Rectal smooth muscle tissue (tissue), 1 donor: Measurements from ENCODE around the gene ZBTB20.

Source experiments
- H3K27ac ChIP-seq: one replicate; pipeline ENCODE4 v1.7.0; 2013; ENCODE audit warnings: low read depth, low read length, inconsistent platforms
- H3K27me3 ChIP-seq: one replicate; pipeline ENCODE4 v1.7.0; 2013; ENCODE audit warnings: low read length; ENCODE audit not compliant: control insufficient read depth, insufficient read depth
- H3K36me3 ChIP-seq: one replicate; pipeline ENCODE4 v1.7.0; 2013; ENCODE audit warnings: low read length; ENCODE audit not compliant: control insufficient read depth, insufficient read depth
- H3K4me1 ChIP-seq: one replicate; pipeline ENCODE4 v1.7.0; 2013; ENCODE audit warnings: low read length; ENCODE audit not compliant: control insufficient read depth, insufficient read depth
- H3K4me3 ChIP-seq: one replicate; pipeline ENCODE4 v1.7.0; 2013; ENCODE audit warnings: low read length
- H3K9ac ChIP-seq: one replicate; pipeline ENCODE4 v1.7.0; 2013; ENCODE audit warnings: low read length

ZBTB20 gene

DNA sequence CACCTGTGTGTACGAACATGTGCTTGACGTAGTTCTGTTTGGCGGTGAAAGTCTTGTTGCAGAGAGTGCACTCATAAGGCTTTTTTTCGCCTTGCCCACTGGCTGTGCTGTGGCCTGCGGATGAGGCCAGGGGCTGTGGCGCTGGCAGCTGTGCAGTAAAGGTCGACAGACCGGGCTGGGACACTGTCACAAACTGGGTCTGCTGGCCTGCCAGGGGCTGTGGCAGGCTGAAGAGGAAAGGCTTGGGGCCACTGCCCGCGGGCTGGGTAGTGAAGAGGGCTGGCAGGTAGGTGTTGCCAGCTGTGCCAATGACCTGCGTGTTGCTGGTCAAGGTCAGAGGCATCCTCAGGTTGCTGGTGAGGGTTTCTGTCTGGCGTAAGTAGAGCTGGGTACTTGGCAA, 796.8 kb downstream of the ZBTB20 start:
- H3K9ac ChIP-seq, result no peak overlapping the region
- H3K4me1 ChIP-seq, result no peaks in the 10 kb centered on the region
- no peak overlapping the region for H3K27ac ChIP-seq
- no peak overlapping the region for H3K4me3 ChIP-seq
- no peaks in the 10 kb centered on the region for H3K27me3 ChIP-seq
- H3K36me3 ChIP-seq, result peaks cover 15% of the 10 kb centered on the region

DNA sequence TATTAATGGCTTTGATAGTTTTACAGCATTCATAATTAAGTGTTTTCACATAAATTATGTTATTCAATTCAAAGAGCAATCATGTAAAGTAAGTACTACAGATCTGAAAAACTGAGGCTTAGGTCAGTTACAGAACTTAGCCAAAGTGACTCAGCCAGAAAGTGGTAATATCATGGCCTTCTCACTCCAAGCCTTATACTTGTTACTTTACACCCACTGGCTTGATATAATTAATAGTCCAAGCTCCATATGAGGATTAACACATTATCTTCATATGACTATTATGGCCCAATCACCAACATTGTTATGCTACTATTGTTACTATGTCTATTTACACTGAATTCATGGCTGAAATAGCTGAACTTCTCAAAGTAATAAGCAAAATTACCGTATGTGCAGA, 802.6 kb downstream of the ZBTB20 start:
- Histone ChIP-seq H3K36me3 (peaks cover 2% of the 10 kb centered on the region), H3K27ac (no peak overlapping the region), H3K4me1 (no peaks in the 10 kb centered on the region), H3K4me3 (no peak overlapping the region), H3K9ac (no peak overlapping the region), H3K27me3 (no peaks in the 10 kb centered on the region)

DNA sequence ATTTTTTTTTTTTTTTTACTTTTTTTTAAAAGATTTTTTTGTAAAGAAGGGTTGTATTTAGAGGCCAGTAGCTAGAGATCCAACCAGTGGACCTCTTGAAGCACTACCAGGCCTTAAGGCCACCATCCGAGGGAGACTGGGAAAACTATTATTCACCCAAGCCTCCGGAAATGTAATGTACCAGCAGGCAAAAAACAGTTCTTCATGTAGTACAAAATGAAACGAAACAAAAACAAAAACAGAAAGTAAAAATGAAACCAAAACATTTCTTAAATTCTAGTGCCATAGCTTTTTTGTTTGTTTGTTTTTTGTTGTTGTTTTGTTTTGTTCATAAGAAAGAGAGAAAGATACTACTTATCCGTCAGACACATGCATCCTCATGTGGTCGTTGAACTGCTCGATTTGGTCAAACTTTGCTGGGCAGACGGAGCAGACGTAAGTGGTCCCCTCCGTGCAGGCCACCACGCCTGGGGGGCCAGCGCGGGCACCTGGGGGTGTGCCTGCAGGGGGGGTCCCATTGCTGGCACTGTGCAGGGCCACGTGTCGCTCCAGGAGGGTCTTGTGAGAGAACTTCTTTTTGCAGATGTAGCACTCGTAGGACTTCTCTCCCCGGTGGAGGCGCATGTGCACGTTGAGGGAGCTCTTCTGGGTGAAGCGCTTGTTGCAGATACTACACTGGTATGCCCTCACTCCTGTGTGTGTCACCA, 808.3 kb downstream of the ZBTB20 start:
- no peaks in the 10 kb centered on the region for H3K4me1 ChIP-seq
- H3K36me3 ChIP-seq, result no peaks in the 10 kb centered on the region
- H3K4me3 ChIP-seq, result no peak overlapping the region
- H3K27ac ChIP-seq, result no peak overlapping the region
- no peak overlapping the region for H3K9ac ChIP-seq
- H3K27me3 ChIP-seq, result no peaks in the 10 kb centered on the region

DNA sequence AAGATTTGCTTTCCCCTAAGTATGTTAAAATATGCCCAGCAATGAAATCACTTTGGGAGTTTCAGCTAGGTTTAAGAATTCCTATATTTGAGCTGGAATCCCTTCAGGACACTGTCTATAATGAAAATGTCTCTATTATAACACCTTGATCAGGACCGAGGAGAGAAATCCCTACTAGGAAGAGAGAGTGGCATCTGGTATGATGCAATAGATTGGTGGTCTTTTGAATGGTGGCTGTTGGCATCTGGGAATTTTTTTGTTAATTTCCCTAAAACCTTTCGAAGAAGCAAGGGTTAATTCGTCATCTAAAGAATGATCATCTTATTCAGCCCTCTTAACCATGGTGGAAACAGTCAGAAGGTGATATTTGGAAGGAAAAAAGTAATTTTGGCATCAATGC, 810.2 kb downstream of the ZBTB20 start:
- Histone ChIP-seq H3K9ac (no peak overlapping the region), H3K36me3 (no peaks in the 10 kb centered on the region), H3K4me1 (no peaks in the 10 kb centered on the region), H3K27ac (no peak overlapping the region), H3K4me3 (no peak overlapping the region), H3K27me3 (no peaks in the 10 kb centered on the region)

DNA sequence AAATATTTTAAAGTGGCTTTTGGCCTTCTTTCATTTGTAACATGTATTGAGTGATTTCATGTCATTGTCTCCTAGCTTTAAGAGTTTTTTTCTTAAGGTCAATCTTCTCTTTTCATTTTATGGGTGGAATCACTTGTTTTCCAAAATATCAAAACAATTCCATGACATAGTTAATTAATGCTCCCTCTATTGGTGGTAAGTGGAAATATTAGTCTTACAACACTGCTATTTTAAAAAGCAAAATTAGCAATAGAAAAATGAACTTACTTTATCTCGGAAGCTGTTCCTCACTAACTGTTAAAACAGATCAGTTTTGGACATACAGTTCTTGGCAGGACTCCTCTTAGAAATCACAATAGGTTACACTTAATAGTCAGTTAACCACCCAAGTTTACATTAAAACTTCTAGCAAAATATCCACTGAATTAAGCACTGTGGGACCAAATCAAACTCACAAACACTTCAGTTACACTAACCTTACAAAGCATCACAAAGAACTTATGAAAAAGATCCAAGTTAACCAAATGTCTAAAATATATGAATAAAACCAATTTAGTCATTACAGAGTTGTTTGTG, 810.9 kb downstream of the ZBTB20 start:
- H3K36me3 ChIP-seq, result no peaks in the 10 kb centered on the region
- no peak overlapping the region for H3K27ac ChIP-seq
- no peaks in the 10 kb centered on the region for H3K27me3 ChIP-seq
- no peak overlapping the region for H3K4me3 ChIP-seq
- H3K4me1 ChIP-seq, result no peaks in the 10 kb centered on the region
- H3K9ac ChIP-seq, result no peak overlapping the region

DNA sequence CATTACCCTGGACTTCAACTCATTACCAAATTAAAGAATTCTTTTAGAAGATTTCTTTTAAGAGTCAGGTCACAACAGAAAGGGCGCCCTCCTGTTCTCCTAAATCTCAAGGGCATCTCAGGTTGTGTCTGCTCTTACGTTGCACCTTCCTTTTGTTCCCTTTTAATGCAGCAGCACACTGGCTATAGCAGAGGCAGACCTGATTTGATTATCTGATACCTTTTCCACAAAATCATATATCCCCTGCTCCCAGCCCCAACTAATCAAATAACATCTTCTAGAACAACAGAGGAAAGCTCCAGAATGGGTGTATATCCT, 813.2 kb downstream of the ZBTB20 start:
- H3K27me3 ChIP-seq, result no peaks in the 10 kb centered on the region
- H3K9ac ChIP-seq, result no peak overlapping the region
- H3K27ac ChIP-seq, result no peak overlapping the region
- no peaks in the 10 kb centered on the region for H3K4me1 ChIP-seq
- H3K4me3 ChIP-seq, result no peak overlapping the region
- H3K36me3 ChIP-seq, result no peaks in the 10 kb centered on the region

DNA sequence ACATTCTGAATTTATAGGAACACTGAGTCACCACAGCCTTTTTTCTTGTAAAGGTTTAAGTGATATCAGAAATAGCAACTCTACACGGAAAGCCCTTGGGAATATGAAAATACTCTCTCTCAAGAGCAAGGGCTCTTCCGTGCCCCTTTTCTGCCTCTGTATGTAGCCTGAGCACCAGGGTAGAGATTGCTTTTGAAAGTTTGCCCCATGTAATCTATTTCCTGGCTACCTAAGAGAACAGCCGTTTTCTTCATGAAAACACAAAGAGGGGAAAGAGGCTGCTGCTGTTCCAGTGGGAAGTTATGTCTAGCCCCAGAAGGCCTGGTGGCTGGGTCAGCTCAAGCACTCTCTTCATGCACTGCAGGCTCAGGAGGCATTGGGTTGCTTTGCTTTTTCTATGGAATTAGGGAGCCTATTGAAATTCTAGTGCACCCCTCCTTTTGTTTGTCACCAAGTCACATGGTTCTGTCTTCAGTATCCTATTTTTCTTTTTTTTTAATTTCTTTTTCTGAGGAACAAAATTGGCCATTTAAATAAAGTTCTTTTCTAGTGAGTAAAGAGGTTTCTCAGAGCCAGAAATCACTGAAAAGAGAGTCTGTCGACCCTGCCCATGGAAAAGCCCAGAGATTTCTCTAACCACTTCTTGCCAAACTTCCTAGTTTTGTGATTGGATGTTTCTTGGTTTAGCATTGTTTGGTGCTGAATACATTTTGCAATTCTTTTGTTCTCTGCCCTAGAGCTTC, 813.7 kb downstream of the ZBTB20 start:
- H3K9ac ChIP-seq, result no peak overlapping the region
- no peaks in the 10 kb centered on the region for H3K4me1 ChIP-seq
- no peaks in the 10 kb centered on the region for H3K36me3 ChIP-seq
- no peak overlapping the region for H3K4me3 ChIP-seq
- H3K27ac ChIP-seq, result no peak overlapping the region
- H3K27me3 ChIP-seq, result no peaks in the 10 kb centered on the region

DNA sequence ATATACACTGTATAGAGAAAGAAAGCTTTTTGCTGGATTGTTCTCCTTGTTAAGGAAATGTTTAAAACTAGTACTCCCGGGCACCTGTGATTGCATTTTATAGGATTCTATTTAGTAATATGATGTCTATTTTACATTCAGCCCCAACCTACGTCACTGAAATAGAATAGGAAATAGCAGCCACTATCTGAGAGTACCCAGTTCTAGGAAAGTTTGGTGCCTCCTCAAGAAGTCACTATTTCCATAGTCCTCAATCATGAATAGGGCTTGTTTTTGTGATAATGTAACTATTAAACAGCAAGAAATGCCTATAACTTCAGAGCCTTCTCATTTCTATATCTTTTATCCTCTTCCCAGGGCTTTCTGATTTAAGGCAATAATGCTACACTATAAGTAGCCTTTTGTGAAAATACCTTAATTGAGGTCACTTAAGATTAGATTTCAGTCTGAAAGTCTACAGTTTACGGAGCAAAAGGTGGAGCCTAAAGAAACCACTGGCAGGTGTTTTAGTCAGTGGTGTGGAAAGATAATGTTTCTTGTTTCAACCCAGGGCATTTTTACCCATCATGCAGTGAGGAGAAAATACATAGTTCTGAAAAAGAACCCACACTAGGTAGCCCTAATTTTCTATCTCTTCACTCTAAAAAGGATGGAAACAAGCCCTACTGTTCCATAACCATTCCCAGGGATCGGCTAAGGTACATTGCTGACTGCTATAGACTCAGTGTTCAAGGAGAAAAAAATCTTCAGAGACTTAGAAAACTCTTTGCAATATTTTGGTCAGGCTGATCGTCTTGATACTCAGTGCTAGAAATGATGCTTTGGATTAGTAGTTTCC, 814.5 kb downstream of the ZBTB20 start:
- no peak overlapping the region for H3K4me3 ChIP-seq
- H3K4me1 ChIP-seq, result no peaks in the 10 kb centered on the region
- no peak overlapping the region for H3K9ac ChIP-seq
- H3K36me3 ChIP-seq, result no peaks in the 10 kb centered on the region
- H3K27me3 ChIP-seq, result no peaks in the 10 kb centered on the region
- no peak overlapping the region for H3K27ac ChIP-seq

DNA sequence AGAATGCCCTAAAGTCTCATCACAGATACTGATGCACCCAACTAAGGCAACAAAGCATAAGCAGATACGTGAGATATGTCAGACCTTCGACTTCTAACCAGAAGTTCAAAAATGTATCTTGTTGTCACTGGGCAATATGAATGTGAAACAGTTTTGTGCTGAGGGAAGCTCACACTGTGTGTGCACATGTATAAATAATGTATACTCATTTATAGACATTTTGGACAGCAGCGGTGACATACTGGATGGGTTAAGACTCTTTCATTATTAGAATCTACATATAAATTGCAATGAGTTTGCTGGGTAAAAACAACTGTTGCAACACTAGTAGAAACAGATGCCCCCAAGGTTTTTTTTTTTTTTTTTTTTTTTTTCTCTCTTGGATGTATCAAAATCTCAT, 815.4 kb downstream of the ZBTB20 start:
- Histone ChIP-seq H3K9ac (no peak overlapping the region), H3K4me3 (no peak overlapping the region), H3K27ac (no peak overlapping the region), H3K36me3 (no peaks in the 10 kb centered on the region), H3K27me3 (no peaks in the 10 kb centered on the region), H3K4me1 (no peaks in the 10 kb centered on the region)

DNA sequence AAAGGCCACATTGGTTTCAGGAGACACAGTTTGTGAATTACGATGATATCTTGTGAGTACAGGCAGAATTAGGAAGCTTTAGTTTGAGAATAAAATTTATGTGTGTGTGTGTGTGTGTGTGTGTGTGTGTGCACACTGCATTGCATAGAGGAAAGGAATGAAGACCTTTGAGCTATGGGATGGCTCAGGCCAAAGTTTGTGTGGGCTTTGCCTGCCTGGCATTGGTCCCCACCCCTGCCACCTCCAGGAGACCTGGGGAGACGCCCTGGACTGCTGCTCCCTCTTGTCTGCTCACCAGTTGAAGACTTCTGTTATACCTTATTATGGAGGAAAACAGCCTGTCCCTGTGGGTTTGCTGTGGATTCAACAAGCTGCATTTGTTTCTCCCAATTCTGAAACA, 816.1 kb downstream of the ZBTB20 start:
- no peaks in the 10 kb centered on the region for H3K36me3 ChIP-seq
- no peak overlapping the region for H3K27ac ChIP-seq
- no peak overlapping the region for H3K9ac ChIP-seq
- no peaks in the 10 kb centered on the region for H3K27me3 ChIP-seq
- H3K4me3 ChIP-seq, result no peak overlapping the region
- H3K4me1 ChIP-seq, result no peaks in the 10 kb centered on the region

DNA sequence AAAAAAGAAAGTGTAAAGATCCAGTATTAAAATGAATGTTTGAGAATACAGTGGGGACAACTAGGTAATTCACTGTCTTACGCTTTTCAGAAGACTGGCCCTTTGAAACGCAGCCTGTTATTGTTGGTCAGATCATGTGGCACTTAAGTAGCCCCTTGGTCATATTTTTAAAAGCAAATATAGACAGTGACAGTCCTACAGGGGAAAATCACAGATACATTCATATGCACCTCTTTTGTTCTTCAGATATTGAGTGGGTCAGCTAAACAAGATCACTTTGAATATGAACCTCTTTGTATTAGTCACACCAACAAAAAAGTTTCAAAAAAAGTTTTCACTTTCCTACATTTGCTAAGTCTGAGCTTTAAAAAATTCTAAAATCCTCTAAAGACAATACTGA, 817.3 kb downstream of the ZBTB20 start:
- no peak overlapping the region for H3K27ac ChIP-seq
- H3K4me3 ChIP-seq, result no peak overlapping the region
- no peaks in the 10 kb centered on the region for H3K36me3 ChIP-seq
- H3K27me3 ChIP-seq, result no peaks in the 10 kb centered on the region
- no peak overlapping the region for H3K9ac ChIP-seq
- H3K4me1 ChIP-seq, result no peaks in the 10 kb centered on the region

DNA sequence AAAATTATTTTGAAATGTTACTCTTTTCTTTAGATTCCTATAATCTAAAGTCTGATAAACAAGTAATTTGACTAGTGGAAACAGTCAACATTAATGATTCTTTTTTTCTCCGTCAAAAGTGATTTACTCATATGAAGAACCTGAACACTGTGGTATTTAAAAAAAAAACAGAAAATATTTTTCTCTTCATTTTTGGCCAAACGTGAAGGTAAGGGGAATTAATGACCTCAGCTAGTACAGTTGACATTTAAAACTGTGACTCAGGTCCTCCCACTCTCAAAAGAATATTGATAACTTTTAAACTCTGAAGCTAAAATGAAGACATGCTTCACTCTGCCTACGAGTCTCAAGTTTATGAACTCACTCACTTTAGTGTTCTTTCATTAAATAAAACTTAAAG, 818.7 kb downstream of the ZBTB20 start:
- H3K4me1 ChIP-seq, result no peaks in the 10 kb centered on the region
- no peak overlapping the region for H3K4me3 ChIP-seq
- H3K9ac ChIP-seq, result no peak overlapping the region
- no peaks in the 10 kb centered on the region for H3K36me3 ChIP-seq
- no peak overlapping the region for H3K27ac ChIP-seq
- no peaks in the 10 kb centered on the region for H3K27me3 ChIP-seq
